ENCODE measurements around the gene RAI1.
"Not testable (repeated sequence)": the region's sequence is repeated elsewhere in the genome, so short reads cannot be mapped to it uniquely, and the experiment has no call there.

Gene RAI1

DNA sequence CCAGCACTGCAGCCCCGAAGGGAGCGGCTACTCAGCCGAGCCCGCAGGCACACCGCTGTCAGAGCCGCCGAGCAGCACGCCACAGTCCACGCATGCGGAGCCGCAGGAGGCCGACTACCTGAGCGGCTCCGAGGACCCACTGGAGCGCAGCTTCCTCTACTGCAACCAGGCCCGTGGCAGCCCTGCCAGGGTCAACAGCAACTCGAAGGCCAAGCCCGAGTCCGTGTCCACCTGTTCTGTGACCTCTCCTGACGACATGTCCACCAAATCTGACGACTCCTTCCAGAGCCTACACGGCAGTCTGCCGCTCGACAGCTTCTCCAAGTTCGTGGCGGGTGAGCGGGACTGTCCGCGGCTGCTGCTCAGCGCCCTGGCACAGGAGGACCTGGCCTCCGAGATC lies 113.1 kb downstream of the RAI1 start:
- in situ Hi-C loops (cut with HindIII; ENCODE audit: low sequenced_read_pairs): loop anchor here (5.0 kb wide), 1 partner anchor 102 kb away; no protein-coding TSS in a partner anchor

DNA sequence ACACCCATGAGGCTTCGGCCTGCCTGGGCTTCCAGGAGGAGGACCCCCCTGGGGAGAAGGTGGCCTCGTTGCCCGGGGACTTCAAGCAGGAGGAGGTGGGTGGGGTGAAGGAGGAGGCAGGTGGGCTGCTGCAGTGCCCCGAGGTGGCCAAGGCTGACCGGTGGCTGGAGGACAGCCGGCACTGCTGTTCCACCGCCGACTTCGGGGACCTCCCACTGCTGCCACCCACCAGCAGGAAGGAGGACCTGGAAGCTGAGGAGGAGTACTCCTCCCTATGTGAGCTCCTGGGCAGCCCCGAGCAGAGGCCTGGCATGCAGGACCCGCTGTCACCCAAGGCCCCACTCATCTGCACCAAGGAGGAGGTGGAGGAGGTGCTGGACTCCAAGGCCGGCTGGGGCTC lies 114.0 kb downstream of the RAI1 start:
- in situ Hi-C loops (cut with HindIII; ENCODE audit: low sequenced_read_pairs): no loop called here

DNA sequence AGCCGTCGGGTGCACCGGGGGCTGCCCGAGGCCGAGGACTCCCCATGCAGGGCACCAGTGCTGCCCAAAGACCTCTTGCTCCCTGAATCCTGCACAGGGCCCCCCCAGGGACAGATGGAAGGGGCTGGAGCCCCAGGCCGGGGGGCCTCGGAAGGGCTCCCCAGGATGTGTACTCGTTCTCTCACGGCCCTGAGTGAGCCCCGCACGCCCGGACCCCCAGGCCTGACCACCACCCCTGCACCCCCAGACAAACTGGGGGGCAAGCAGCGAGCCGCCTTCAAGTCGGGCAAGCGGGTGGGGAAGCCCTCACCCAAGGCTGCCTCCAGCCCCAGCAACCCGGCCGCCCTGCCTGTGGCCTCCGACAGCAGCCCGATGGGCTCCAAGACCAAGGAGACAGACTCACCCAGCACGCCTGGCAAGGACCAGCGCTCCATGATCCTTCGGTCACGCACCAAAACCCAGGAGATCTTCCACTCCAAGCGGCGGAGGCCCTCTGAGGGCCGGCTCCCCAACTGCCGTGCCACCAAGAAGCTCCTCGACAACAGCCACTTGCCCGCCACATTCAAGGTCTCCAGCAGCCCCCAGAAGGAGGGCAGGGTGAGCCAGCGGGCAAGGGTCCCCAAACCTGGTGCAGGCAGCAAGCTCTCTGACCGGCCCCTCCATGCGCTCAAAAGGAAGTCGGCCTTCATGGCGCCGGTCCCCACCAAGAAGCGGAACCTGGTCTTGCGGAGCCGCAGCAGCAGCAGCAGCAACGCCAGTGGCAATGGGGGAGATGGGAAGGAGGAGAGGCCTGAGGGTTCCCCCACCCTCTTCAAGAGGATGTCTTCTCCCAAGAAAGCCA lies 114.9 kb downstream of the RAI1 start:
- in situ Hi-C loops (cut with HindIII; ENCODE audit: low sequenced_read_pairs): no loop called here

DNA sequence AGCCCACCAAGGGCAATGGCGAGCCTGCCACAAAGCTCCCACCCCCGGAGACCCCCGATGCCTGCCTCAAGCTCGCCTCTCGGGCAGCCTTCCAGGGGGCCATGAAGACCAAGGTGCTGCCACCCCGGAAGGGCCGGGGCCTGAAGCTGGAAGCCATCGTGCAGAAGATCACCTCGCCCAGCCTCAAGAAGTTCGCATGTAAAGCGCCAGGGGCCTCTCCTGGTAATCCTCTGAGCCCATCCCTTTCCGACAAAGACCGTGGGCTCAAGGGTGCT lies 115.5 kb downstream of the RAI1 start:
- in situ Hi-C loops (cut with HindIII; ENCODE audit: low sequenced_read_pairs): no loop called here

DNA sequence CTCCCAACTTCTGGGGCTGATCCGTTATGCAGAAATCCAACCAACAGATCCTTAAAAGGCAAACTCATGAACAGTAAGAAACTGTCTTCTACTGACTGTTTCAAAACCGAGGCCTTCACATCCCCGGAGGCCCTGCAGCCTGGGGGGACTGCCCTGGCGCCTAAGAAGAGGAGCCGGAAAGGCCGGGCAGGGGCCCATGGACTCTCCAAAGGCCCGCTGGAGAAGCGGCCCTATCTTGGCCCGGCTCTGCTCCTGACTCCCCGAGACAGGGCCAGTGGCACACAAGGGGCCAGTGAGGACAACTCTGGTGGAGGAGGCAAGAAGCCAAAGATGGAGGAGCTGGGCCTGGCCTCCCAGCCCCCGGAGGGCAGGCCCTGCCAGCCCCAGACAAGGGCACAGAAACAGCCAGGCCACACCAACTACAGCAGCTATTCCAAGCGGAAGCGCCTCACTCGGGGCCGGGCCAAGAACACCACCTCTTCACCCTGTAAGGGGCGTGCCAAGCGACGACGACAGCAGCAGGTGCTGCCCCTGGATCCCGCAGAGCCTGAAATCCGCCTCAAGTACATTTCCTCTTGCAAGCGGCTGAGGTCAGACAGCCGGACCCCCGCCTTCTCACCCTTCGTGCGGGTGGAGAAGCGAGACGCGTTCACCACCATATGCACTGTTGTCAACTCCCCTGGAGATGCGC lies 116.0 kb downstream of the RAI1 start:
- in situ Hi-C loops (cut with HindIII; ENCODE audit: low sequenced_read_pairs): no loop called here

DNA sequence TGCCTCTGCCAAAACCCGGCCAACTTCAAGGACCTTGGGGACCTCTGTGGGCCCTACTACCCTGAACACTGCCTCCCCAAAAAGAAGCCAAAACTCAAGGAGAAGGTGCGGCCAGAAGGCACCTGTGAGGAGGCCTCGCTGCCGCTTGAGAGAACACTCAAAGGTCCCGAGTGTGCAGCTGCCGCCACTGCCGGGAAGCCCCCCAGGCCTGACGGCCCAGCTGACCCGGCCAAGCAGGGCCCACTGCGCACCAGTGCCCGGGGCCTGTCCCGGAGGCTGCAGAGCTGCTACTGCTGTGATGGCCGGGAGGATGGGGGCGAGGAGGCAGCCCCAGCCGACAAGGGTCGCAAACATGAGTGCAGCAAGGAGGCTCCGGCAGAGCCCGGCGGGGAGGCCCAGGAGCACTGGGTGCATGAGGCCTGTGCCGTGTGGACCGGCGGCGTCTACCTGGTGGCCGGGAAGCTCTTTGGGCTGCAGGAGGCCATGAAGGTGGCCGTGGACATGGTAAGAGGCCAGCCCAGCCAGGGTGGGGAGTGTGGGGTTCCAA lies 116.8 kb downstream of the RAI1 start:
- in situ Hi-C loops (cut with HindIII; ENCODE audit: low sequenced_read_pairs): no loop called here

DNA sequence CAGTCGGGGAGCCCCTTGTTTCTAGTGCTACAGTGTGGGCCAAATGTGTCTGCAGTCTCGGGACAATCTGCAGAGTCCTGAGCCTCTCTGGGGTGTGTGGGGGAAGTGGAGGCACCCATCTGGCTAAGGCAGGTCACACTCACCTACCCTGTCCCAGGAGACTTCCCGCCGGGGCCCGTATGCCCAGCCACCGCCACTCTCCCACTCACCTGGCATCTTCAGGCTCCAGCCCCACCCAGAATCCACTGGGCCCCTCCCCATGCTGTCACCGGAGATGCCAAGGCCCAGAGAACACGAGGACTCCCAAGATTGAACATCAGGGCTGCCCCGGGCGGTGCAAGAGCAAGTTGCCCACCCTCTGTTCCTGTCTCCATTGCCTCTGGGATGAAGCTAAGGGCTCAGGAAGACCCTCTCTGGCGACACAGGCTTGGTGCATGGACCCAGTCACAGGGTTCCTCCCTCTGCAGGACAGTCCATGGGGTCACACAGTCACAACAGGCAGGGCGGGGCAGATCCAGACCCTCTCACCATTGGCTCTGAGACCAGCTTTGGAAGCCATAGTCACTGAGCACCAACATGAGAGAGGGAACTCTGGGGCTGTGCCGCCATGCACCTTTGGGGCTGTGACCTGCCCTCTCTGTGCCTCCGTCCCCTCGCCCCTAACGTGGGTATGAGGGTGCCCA lies 117.5 kb downstream of the RAI1 start:
- in situ Hi-C loops (cut with HindIII; ENCODE audit: low sequenced_read_pairs): no loop called here

DNA sequence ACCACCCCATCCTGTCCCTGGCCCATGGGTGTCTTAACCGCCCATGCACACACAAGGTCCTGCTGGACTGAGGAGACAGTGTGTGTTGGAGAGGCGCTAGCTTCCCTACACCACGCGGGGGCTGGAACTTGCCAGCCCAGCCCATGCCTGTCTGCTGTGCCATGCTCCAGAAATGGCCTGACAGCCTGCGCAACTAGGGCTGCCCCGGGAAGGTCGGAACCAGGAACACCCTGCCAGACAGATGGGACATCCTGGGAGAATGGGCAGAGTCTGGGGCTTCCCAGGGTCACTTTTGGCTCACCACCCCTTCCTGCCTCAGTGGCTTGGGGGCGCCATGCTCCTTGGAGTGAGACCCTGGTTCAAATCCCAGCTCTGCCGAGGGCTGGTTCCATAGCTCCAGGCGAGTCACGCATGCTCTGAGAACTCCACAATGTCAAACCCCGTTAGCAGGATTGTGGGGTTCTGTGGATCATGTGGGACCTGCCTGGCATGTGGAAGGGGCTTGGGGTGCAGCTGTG lies 119.3 kb downstream of the RAI1 start:
- in situ Hi-C loops (cut with HindIII; ENCODE audit: low sequenced_read_pairs): no loop called here

DNA sequence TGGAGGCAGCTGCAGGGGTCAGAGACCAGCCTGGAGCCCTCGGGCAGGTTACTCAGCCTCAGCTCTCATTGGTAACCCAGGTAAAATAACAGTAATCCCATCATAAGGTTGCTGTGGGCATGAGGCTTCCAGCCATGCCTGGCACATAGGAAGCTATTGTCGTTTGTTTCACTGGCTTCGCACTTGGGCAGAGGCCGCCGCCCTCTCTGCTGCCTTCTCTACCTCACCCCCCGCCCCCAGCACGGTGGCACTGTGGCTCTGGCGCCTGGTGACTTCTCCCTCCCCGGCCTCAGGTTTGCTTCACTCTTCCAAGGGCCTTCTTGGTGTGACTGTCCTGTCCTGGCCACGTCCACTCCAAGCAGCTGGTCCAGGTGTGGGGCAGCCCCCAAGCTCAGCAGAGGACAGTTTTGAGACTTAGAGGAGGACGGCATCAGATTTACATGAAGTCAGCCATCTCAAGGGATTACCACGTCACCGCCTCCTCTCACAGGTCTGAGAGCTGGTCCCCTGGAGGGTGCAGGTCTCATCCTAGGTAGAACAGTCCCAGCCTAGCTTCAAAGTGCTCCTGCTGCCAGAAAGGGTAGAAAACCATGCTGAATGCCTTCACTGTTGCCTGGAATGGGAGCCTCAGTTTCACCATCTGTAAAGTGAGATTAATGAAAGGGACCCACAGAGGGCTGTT lies 120.7 kb downstream of the RAI1 start:
- in situ Hi-C loops (cut with HindIII; ENCODE audit: low sequenced_read_pairs): no loop called here

DNA sequence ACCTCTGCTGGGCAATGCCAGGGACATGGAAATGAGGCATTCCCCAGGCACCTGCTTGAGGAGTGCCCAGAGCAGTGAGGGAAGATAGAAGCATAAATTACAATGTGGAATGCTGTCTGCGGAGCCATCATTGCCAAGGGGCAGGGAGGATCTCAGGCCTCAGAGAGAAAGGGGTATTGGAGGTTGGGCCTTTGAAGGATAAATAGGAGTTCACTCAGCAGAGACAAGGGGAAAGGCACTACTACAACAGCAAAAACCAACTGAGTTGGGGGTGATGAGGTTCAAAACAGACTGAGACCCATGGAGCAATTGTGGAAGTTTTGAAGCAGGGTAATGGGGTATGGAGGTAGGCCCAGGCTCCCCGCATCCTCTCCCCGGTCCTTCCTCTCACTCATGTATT lies 122.7 kb downstream of the RAI1 start:
- in situ Hi-C loops (cut with HindIII; ENCODE audit: low sequenced_read_pairs): no loop called here

DNA sequence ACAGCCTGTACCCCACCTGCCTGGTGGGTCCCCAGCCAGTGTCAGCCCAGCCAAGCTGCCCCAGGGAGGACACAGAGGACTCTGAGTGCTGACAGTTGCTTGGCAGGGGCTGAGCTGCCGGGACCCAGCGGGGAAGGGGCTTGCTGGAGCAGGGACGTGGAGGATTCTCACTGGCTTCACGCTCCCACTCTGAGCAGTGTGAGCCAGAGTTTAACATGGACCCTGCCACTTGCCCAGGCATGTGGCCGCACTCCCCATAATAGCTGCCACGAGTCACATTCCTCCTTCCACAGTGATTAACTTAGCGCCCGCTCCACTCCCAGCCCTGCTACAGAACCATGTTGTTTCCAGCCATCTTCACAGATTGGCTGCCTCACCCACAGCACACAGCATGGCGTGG lies 124.3 kb downstream of the RAI1 start:
- in situ Hi-C loops (cut with HindIII; ENCODE audit: low sequenced_read_pairs): no loop called here

DNA sequence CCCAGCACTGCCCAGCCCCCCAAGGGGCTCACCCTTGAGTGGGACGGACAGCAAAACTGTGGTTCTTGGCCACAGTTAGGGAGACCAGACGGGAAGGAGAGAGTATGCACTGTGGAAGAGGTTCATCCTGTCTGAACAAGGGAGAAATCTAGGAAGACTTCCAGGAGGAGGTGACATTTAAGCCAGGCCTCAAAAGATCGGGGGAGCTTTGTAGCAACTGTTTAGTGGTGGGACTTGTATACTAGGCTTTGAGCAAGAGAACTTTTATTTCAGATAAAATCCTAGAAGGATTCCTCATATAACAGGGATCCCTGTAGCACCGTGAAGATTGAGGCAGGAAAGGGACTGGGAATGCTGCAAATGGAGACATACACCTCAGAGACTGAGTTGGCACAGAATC lies 124.8 kb downstream of the RAI1 start:
- in situ Hi-C loops (cut with HindIII; ENCODE audit: low sequenced_read_pairs): no loop called here

DNA sequence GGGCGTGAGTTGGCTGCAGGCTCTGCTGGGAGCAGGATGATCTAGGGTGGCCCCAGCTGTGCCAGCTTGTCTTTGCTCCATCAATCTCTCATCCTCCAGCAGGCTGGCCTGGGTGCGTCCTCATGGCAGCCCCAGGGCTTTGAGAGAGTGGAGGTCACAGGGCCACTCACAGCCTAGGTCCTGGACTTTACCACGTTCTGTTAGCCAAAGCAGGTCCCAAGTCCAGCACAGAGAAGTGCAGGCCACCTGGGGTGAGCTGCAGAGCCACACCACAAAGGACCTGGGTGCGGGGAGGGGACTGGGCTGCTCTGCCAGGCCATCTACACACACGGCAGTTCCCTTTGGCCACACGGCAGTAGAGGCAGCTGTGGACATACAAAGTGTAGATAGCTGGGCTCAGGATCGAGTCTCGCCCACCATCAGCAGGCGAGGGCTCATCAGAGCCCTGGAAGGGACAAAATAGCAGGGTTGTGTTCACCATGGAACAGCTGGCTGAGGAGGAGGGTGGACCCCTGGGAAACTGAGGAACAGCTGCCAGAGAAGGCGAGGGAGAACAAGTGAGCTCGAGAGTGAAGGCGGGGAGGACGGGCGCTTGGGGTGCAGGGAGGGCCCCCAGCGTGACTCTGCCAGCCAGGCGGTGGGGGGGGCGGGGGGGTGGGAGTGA lies 125.5 kb downstream of the RAI1 start:
- in situ Hi-C loops (cut with HindIII; ENCODE audit: low sequenced_read_pairs): no loop called here

DNA sequence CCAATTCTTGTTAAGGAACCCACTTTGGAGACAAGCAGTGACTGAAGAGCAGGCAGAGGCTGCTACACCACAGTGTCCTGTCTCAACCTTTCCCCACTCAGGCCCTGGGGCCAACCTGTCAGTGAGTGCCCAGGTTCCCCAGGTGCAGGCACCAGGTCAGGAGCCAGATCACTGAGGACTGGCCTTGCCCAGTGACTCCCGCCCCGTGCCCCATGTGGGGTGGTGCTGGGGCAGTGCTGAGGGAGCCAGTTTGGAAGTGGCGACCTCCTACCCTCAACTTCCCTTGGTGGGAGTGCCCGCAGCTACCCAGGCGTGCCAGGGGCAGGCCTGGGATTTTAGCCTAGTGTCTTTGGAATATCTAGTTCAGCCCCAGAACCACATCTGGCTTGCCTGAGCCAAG lies 126.2 kb downstream of the RAI1 start:
- in situ Hi-C loops (cut with HindIII; ENCODE audit: low sequenced_read_pairs): no loop called here

DNA sequence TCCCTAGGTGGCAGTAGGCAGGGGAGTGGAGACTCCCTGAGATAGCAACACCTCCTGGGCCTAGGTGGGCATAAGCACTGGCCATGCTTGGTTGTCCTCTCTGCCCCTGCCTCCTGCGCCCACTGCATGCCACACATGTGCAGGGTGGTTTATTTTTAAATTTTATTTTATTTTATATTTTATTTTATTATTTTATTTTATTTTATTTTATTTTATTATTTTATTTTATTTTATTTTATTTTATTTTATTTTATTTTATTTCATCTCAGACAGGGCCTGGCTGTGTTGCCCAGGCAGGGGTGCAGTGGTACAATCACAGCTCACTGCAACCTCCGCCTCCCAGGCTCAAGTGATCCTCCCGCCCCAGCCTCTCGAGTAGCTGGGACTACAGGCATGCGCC lies 126.9 kb downstream of the RAI1 start:
- in situ Hi-C loops (cut with HindIII; ENCODE audit: low sequenced_read_pairs): not testable (repeated sequence)

DNA sequence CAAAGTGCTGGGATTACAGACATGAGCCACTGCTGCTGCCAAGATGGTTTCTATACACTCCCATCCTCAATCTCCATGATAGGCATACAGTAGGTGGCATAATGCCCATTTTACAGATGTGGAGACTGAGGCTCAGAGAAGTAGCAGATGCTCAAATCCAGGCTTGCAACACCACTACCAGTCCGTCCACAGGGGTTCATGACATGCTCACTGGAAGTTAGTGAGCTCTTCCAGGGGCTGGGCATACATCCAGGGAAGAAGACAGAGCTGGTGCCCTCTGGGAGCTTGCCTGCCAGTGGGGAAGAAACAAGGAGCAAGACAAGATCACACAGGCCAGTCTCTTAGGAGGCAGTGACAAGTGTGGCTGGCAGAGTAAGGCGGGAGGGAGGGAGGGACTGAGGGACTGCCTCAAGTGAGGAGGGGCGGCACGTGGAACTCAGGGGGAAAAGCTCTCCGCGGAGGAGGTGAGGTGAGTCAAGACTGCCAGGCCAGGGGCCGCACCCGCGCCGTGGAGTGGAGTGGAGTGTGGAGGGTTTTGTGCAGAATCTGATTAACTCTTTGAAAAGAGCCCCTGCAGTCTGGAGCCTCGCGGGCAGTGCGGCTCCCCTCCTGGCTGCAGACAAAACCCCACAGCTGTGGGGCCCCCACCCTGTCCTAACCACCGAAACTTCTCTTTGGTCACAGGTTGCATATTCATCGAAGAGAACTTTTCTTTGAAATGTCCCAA lies 127.6 kb downstream of the RAI1 start:
- in situ Hi-C loops (cut with HindIII; ENCODE audit: low sequenced_read_pairs): no loop called here

DNA sequence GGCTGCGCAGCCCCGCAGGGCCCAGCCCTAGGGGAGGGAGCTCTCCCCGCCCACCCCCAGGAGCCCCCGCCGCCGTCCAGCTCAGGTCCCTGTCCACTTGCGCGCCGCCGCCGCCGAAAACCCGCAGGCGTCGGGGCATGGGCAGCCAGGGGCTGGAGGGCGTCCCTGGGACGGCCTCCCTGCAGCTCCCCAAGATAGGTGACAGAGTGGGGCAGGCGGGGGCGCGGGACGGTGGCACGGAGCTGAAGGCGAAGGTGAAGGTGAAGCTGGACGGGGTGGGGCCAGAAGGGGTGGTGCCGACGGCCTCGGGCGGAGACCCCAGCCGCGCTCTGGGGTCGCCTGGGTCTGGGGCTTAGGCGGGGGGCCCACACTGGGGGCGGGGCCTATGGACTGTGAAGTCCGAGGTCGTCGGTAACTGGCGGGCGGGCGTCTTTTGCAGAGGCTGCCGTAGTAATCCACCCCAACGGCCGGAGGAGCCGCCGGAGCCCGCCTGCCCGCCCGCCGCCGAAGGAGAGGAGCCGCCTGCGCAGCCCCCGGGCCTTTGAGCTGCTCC lies 128.3 kb downstream of the RAI1 start:
- in situ Hi-C loops (cut with HindIII; ENCODE audit: low sequenced_read_pairs): loop anchor here (5.0 kb wide), 2 partner anchors 43 to 78 kb away; no protein-coding TSS in a partner anchor

DNA sequence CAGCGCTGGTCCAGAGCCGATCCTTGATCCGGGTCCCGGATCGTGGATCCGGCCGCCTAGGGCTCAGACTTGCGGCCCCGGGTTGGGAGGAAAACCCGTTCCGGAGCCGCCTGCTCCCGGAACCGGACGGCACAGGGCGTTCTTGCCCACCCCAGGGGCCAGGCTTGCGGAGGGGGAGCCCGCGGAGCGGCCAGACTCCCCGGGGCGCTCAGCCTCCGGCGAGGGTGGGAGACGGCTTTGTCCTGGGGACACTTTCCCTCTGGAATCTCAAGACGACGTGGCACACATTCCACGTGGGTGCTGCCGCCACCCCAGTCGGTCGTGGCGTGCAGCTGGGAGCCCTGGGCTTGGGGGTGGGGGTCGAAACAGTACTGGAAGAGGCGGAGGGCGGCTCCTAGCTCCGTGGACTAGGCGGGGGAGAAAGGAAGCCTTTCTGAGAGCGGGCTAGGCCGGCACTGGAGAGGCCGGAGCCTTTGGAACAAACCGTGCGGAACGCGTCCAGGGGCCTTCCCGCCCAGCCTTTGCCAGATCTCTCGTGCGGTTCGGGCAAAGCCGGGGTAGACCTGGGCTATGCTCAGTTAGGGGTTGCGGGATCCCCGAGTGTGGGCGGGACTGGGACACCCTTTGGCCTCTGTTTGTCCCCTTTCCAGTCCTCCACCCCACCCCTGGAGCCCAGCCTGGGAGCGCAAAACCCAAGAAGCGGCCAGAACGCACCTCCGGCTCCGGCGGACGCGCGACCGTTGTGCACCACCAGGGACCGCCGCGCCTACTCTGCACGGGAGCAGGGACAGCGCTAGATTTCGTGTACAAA lies 129.0 kb downstream of the RAI1 start:
- in situ Hi-C loops (cut with HindIII; ENCODE audit: low sequenced_read_pairs): loop anchor here (5.0 kb wide), 2 partner anchors 42 to 77 kb away; no protein-coding TSS in a partner anchor

DNA sequence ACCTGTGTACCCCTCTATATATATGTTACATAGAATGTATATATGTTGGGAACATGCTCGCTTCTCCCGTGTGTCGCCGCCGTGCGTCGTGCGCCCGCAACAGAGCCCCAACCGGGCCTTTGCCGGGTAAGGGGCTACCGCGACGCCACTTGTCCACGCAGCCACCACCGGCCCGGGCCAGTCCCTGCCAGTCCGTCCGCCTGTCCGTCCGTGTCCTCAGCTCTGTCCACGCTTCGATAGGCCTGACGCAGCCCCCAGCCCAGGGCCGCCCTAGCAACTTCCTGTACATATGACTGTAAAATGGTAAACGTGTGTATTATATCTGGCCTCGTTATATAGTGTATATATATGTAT lies 129.6 kb downstream of the RAI1 start:
- in situ Hi-C loops (cut with HindIII; ENCODE audit: low sequenced_read_pairs): loop anchor here (5.0 kb wide), 2 partner anchors 41 to 76 kb away; no protein-coding TSS in a partner anchor

Data from endothelial cell of hepatic sinusoid (primary cell).